ENCODE results near the gene AP2A2.

DNA sequence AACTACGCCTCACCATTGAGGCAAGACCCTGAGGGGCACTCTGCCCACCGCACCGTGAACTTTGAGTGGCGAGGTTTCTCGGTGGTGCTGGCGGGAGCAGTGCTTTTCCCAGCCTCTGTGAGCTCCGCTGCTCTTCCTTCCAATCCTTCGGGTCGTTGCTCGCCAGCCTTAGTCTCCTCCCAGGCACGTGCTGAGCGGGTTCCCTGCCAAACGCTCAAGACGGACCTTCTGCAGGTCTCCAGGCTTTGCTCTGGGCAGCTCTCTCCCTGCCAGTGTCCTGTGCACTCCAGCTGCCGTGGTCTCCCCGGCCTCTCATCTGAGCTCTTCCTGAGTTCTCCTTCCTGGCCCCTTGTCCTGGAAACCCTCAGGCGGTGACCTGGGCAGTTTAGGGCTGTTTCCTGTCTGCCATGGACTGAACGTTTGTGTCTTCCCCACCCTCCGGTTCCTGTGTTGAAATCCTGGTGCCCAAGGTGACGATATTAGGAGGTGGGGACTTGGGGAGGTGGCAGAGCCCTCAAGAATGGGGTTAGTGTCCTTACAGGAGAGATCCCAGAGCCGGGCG lies 122.0 kb downstream of the AP2A2 start:
- TF ChIP-seq, protein P1, sequence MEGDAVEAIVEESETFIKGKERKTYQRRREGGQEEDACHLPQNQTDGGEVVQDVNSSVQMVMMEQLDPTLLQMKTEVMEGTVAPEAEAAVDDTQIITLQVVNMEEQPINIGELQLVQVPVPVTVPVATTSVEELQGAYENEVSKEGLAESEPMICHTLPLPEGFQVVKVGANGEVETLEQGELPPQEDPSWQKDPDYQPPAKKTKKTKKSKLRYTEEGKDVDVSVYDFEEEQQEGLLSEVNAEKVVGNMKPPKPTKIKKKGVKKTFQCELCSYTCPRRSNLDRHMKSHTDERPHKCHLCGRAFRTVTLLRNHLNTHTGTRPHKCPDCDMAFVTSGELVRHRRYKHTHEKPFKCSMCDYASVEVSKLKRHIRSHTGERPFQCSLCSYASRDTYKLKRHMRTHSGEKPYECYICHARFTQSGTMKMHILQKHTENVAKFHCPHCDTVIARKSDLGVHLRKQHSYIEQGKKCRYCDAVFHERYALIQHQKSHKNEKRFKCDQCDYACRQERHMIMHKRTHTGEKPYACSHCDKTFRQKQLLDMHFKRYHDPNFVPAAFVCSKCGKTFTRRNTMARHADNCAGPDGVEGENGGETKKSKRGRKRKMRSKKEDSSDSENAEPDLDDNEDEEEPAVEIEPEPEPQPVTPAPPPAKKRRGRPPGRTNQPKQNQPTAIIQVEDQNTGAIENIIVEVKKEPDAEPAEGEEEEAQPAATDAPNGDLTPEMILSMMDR (IDR thresholded peaks at IDR 0.05 in 8 of 11, conservative IDR thresholded peaks at IDR 0.05 in 3 of 11): no peak
- peak in 2 of 3 donors; percentile 41 to 63 for TF ChIP-seq POLR2AphosphoS5 (IDR thresholded peaks at IDR 0.05)
- no peak for TF ChIP-seq POLR2A (IDR thresholded peaks at IDR 0.05)
